Left kidney (tissue), 2 donors: Measurements from ENCODE around the gene IGF1R. TPM values are rescaled to one million over a fixed set of nuclear protein-coding genes. Genes with fewer than 3 reads are reported as not detected.

Experiments
- DNase-seq: peaks from one replicate; pipeline ENCODE4 v3.0.0-alpha.2; 2013
- polyA plus RNA-seq: library from polyadenylated mRNA; unstranded; fragments of 120-200 nt; gene quantifications from one replicate; pipeline ENCODE4 v1.2.1, GENCODE V29; 2013; ENCODE audit not compliant: insufficient read length

Gene IGF1R
- polyA plus RNA-seq, 1 donor = 63.9 TPM

- peak; percentile 72 for DNase-seq
These were observed 1.1 kb upstream of the IGF1R start for GRCh38 chr15:98647026-98647773.

- DNase-seq = peak; percentile 56
These were observed 524 bp downstream of the IGF1R start for GRCh38 chr15:98648654-98649471.

- DNase-seq = no peak
These were observed 1.4 kb downstream of the IGF1R start for GRCh38 chr15:98649472-98650416.

- DNase-seq = peak; percentile 60
These were observed 2.2 kb downstream of the IGF1R start for GRCh38 chr15:98650417-98651035.

- peak; percentile 58 for DNase-seq
These were observed 2.7 kb downstream of the IGF1R start for GRCh38 chr15:98651036-98651481.

GRCh38 chr15:98651581-98652220 is 3.4 kb downstream of the IGF1R start:
- DNase-seq = peak; percentile 46

- no peak for DNase-seq
These were observed 5.3 kb downstream of the IGF1R start for GRCh38 chr15:98653686-98654085.

DNA sequence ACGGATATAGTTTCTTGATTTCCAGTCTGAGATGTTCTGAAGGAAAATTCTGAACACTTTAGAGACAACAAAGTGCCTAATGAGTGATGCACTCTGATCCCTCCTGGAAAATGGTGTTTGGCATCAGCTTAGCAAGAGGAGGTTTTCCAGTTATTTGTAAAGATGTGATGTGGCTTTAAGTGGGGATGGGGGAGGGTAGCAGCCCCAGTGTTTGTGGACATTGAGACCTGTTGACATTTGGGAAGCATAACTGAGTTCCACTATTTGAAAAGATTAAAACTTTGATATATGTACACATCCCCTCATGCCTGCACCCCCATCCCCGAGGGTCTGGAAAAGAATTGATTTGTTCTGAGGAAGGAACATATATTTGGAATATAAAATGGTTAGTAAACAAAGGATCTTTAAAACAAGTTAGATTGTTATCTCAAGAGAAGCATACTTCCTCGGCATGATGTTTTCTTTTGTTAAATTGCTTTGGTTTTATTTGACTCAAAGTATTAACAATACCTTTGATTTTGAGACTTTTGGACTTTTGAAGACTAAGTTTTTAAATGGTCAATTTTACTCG is 6.5 kb downstream of the IGF1R start:
- no peak for DNase-seq

GRCh38 chr15:98655732-98656131 is 7.4 kb downstream of the IGF1R start:
- DNase-seq = no peak

DNA sequence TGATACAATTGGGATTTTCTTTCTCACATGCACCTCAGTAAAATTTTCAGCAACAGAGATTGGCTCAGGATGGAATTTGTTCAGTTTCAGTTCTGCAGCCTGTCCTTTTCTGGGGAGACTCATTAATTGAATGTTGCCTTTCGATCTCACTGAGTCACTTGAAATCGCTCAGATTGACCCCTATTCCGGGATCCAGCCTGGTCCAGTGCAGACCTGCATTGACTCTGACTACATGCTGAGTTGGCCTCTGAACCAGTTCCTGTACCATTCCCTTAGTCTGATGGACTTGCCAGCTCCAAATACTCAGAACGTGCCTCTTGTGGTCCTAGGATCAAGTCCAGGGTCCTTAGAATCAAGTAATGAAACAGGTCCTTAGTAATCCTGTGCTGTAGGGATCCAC is 9.4 kb downstream of the IGF1R start:
- no peak for DNase-seq

DNA sequence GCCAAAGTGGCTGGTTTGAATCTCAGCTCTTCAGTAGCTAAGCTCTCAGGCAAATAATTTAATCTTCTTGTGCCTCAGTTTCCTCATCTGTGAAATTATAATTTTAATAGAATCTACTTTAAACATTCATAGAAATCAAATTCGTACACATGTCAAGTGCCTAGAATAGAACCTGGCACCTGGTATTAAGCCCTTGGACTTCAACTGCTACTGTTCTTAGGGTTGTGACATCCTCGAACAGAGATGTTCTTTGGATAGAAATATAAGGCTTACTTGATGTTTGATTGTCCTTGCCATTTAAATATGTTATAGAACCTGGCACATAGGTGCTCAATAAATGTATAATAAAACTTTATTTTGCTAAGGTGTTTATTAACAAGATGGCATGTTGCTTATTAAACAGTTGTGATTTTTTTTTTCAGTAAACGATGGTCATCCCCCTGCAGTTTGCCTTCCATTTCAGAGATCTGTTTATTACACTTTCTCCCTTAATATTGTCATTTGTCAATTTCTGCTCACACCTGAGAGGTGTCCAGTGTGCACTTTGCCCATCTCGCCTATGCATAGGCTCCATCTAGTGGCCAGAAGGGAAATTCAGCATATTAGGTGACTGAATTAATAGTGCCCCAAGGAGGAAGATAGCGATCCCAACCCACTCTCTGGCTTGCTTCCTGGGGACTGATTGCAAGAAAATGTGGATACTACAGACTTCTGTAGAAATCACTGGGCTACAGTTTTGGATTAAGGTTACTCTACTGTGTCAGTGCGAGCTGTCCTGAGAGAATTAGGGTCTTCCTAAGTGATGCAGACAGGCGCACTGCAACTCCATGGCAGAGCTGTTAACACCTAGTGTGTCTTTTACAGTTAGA is 10.7 kb downstream of the IGF1R start:
- peak; percentile 54 for DNase-seq

DNA sequence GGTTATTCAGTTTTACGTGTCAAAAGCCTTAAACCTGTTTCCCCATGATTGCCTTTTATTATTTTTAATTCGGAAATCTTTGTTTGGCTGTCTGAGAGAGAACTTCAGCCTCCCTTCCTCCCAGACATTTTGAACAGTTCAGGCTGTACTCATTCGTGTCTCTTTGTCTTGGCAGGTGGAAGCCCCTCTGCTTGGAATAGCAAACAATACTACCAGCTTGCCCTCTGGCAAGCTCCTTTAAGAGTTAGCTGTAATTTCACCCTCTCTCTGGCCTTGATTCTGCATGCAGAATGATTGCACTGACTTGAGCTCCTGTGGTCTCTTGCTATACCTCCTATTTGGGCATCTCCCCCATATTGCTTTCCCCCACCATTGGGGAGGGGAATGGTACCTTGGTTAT is 11.7 kb downstream of the IGF1R start:
- no peak for DNase-seq

DNA sequence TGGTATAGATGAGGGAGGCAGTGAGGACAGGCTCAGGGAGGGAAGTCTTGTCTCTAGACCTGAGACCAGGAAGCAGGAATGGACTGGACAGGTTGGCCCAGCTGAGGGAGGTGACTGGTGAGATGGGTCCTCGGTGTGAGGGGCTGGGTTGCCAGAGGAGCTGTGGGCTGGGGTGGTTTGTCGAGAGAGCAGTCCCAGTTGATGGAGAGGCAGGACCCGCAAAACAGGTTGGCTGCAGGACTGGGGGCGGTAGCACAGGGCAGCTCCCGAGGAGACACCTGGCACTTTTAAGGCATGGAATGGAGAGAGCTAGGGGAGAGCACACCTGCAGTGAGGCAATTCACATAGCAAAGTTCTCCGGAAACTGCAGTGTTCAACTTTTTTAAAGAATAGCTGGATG is 14.7 kb downstream of the IGF1R start:
- DNase-seq = no peak

DNA sequence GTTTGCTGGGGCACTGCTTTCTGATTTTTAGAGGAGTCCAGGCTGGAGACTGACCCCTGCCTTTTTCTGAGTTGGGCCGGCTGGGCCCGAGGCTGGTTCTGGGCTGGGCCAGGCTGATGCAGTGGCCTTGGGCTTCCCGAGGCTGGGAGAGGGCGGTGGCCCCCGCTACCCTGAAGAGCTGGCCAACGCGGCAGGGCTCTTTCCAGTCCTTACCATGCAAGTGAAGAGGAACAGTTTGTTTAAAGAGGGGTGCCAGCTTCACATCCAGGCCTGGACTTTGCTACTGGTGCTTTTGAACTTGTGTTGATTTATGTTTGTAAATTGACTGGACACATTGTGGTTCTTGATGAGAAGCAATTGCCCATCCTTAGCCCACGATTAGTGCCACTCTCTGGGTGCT is 15.3 kb downstream of the IGF1R start:
- DNase-seq = no peak

GRCh38 chr15:98666441-98666840 is 18.1 kb downstream of the IGF1R start:
- no peak for DNase-seq

DNA sequence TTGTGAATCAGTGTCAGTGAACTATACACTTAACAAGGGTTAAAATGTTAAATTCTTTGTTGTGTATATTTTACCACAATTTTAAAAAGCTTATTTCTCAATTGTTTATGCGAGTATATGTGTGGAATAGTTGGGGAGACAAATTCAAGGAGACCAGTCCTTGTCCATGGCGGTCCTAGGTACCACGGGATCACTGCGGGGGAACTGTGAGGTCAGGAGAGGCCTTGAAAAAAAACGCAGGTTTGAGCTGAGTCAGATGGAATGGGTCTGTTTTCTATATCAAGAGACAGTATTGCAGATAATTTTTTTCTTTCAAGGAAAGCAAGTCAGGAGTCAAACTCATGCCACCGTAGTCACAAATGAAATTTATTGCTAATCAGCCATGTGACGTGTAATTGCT is 18.5 kb downstream of the IGF1R start:
- DNase-seq = no peak

GRCh38 chr15:98667521-98668179 is 19.3 kb downstream of the IGF1R start:
- DNase-seq = no peak

DNA sequence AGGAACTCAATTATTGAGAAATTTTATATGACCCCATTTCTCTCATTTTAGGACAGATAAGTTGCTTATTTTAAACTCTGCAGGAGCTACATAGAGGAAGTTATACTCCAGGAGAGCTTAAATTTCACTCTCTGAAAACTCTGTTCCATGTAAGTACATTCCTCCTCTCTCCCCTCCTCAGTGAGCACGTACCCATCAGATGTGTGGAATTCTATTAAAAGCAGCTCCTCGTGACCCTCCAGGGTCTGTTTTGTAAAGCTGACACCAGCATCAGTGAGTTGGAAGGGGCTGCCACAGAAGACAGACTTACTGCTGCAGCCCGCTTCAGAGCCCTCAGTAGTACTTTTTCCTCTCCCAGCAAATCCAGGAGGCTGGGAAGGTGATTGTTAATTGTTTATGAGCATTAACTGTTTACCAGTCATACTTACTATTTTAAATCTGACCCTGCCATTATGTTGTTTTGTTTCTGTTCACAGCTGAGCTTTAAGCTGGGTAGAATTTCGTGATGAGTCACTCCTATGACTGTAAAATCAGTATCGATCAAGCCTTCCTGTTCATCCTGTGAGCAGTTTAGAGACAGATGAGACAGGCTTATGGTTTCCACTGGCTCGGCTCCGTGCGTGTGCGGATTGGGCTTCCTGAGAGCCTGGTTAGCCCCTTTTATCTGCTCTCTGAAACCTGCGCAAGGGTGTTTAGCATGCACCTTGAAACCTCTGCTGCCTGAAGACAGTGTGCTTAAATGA is 20.4 kb downstream of the IGF1R start:
- DNase-seq = no peak

DNA sequence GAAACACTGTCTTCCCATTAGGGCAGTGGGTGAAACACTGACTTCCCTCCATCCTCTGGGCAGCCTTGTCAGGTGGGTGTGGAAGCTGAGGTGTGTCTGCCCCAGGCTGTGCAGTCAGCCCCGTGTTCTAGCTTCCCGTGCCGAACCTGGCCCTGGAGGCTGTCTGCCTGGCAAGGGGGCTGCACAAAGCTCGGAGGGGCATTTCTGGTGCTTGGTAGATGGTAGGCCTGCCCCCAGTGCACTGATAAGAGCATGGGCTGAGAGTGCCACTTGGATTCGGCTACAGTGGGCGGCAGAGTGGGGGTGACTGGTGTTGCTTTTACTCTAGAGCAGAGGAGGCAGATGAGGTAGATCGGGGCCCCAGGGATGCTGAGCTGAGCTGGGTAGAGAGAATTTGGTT is 21.3 kb downstream of the IGF1R start:
- DNase-seq = no peak
